ENCODE measurements around the gene BPIFB3. TPM values are rescaled to one million over a fixed set of nuclear protein-coding genes. Genes with fewer than 3 reads are reported as not detected.
"Not testable (repeated sequence)": the region's sequence is repeated elsewhere in the genome, so short reads cannot be mapped to it uniquely, and the experiment has no call there.

BPIFB3 gene
- total RNA-seq, 2 donors from 2014 or later: not detected

DNA sequence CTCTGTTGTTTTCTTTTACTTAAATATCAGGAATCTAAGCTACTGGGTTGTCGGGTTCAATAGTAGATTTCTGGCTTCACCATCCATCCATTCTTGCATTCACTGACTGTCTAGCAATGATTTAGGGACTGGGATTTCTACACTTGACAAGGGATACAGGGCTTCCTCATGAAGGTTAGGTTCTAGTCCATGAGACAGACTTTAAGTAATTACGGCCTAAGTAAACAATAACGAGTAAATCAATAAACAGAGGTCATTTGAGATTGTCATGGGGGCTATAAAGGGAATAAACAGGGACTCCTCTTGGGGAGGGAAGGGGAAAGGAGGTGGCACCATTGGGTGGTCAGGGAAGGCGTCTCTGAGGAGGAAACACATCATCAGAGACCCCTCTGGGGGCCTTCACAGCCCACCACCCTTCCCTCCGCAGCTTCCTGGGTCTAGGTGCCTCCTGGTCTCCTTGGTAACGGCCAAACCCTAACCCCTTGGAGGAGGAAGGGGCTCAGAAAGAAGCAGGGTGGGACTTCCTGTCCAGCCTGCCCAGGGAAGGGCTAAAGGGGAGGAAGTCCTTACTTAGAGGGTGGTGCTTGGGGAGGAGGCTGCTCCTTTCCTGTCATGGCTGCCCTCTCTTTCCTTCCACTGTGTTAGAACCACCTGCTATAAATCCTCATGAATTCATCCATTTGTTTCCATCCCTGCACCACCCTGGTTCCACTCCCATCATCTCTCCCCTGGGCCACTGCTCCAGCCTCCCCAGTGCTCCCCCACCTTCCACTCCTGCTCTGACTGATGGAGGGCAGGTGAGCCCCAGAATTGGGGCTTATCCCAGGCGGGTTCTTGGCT lies 59.1 kb downstream of the BPIFB3 start:
- DNase-seq (ENCODE audit: low spot score): no peak
- Histone ChIP-seq H3K27me3 (no peaks in the 10 kb centered on the region), H3K4me3 (no peak overlapping the region), H3K36me3 (no peaks in the 10 kb centered on the region), H3K4me1 (no peaks in the 10 kb centered on the region), H3K27ac (no peak overlapping the region), H3K9me3 (no peaks in the 10 kb centered on the region)
- TF ChIP-seq, protein P1, sequence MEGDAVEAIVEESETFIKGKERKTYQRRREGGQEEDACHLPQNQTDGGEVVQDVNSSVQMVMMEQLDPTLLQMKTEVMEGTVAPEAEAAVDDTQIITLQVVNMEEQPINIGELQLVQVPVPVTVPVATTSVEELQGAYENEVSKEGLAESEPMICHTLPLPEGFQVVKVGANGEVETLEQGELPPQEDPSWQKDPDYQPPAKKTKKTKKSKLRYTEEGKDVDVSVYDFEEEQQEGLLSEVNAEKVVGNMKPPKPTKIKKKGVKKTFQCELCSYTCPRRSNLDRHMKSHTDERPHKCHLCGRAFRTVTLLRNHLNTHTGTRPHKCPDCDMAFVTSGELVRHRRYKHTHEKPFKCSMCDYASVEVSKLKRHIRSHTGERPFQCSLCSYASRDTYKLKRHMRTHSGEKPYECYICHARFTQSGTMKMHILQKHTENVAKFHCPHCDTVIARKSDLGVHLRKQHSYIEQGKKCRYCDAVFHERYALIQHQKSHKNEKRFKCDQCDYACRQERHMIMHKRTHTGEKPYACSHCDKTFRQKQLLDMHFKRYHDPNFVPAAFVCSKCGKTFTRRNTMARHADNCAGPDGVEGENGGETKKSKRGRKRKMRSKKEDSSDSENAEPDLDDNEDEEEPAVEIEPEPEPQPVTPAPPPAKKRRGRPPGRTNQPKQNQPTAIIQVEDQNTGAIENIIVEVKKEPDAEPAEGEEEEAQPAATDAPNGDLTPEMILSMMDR (IDR thresholded peaks at IDR 0.05): no peak

DNA sequence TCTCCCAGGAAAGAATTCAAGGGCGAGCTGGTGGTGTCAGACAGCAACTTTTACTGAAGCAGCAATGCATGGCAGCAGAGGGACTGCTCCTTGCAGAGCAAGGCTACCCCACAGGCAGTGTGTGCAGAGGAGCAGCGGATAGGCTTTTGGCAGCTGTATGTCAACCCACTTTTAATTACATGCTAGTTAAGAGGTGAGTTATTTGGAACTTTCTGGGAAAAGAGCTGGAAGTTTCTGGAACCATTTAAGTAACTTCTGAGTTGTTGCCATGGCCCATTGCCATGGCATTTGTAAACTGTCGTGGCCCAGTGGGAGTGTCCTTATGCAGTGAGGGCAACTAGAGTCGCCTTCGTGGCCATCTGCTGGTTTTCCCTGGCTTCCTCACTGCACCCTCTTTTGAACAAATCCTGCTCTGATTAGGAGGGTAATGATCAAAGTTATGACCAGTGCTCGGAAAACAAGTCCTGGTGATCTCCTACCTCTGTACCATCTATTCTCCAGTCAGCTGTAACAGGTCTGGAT lies 59.7 kb downstream of the BPIFB3 start:
- Histone ChIP-seq H3K9me3 (no peaks in the 10 kb centered on the region), H3K27me3 (no peaks in the 10 kb centered on the region), H3K27ac (no peak overlapping the region), H3K36me3 (no peaks in the 10 kb centered on the region), H3K4me3 (no peak overlapping the region), H3K4me1 (no peaks in the 10 kb centered on the region)
- TF ChIP-seq, protein P1 (IDR thresholded peaks at IDR 0.05): no peak
- DNase-seq (ENCODE audit: low spot score): no peak

DNA sequence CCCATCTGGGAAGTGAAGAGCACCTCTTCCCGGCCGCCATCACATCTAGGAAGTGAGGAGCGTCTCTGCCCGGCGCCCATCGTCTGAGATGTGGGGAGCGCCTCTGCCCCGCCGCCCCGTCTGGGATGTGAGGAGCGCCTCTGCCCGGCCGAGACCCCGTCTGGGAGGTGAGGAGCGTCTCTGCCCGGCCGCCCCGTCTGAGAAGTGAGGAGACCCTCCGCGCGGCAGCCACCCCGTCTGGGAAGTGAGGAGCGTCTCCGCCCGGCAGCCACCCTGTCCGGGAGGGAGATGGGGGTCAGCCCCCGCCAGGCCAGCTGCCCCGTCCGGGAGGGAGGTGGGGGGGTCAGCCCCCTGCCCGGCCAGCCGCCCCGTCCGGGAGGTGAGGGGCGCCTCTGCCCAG lies 61.8 kb downstream of the BPIFB3 start:
- H3K27me3 ChIP-seq; H3K4me3 ChIP-seq; H3K36me3 ChIP-seq; H3K27ac ChIP-seq; H3K9me3 ChIP-seq; H3K4me1 ChIP-seq; DNase-seq (ENCODE audit: low spot score): not testable (repeated sequence)

DNA sequence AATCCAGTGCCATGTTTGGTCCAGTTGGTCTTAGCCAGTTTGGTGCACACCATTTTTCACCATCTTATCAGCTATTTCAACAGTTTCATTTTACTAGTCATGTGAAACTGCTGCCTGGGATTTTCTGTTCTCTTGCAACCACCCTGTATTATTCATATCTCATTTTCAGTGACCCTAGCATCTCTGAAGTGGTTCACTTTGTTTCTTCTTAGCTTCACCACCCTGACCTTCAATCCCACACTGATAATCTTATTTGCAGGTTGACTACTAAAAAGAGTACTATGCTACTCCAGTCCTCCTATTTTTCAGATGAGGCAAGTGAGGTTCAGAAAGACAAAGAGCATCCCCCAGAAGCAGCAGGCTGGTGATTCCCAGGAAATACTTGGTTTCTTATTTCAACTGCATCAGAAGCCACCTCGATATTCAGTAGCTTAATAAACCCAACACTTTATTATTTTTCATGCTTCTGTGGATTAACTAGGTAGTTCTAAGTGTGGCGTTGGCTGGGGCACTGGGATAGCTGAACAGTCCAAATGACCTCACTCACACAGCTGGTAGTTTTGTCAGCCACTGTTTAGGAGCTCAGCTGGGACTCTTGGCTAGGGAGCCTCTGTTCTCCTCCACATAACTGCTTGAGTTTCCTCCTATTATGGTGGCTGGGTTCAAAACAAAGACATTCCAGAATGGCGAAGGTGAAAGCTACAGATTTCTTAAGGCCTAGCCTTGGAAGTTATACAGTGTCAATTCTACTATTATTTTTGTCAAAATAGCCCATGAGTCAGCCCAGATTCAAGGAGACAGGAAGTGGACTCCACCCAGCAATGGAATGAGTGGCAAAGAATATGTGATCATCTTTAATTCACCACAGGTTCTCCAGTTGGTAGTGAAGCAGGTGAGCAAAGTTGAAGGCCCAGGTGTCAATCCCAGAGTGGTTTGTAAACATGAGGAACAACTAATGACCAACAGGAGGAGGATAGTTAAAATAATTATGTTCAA lies 66.3 kb downstream of the BPIFB3 start:
- no peak for DNase-seq (ENCODE audit: low spot score)

DNA sequence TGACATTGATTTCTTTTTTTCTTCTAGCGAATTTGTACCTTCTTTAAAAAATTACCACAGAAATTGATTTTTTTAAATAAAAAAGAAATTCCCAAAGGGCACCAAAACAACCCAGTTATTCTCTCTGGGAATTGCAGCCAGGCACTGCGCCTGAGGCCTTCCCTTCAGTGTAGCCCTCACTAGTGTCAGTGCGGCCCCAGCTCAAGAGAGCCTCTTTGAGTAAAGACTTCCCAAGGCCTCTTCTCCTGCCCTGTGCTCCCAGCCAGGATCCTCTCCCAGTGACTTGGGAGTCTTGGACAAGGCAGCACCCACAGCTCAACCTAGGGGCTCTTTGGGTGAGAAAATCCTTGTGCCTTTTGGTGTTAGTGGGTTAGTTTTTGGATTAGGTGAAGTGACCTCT lies 67.2 kb downstream of the BPIFB3 start:
- H3K9me3 ChIP-seq: no peaks in the 10 kb centered on the region
- H3K36me3 ChIP-seq: no peaks in the 10 kb centered on the region
- TF ChIP-seq, protein P1 (IDR thresholded peaks at IDR 0.05): no peak
- H3K27me3 ChIP-seq: no peaks in the 10 kb centered on the region
- no peaks in the 10 kb centered on the region for H3K4me1 ChIP-seq
- DNase-seq (ENCODE audit: low spot score): no peak
- H3K4me3 ChIP-seq: no peak overlapping the region
- no peak overlapping the region for H3K27ac ChIP-seq

More for the DNA sequence above, 66.3 kb downstream of the BPIFB3 start:
- H3K36me3 ChIP-seq: no peaks in the 10 kb centered on the region
- H3K4me1 ChIP-seq: no peaks in the 10 kb centered on the region
- no peak overlapping the region for H3K4me3 ChIP-seq
- TF ChIP-seq, protein P1 (IDR thresholded peaks at IDR 0.05): no peak
- no peaks in the 10 kb centered on the region for H3K27me3 ChIP-seq
- no peak overlapping the region for H3K27ac ChIP-seq
- no peaks in the 10 kb centered on the region for H3K9me3 ChIP-seq

DNA sequence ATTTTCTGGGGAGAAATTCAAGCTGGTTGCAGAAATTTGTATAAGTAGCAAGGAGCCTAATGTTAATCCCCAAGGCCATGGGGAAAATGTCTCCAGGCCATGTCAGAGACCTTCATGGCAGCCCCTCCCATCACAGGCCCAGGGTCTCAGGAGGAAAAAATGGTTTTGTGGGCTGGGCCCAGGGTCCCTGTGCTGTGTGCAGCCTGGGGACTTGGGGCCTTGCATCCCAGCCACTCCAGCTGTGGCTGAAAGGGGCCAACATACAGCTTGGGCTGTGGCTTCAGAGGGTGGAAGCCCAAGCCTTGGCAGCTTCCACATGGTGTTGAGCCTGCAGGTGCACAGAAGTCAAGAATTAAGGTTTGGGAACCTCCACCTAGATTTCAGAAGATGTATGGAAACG lies 68.6 kb downstream of the BPIFB3 start:
- H3K4me1 ChIP-seq; DNase-seq (ENCODE audit: low spot score); H3K4me3 ChIP-seq; H3K27me3 ChIP-seq; H3K9me3 ChIP-seq; H3K36me3 ChIP-seq; H3K27ac ChIP-seq: not testable (repeated sequence)

Other genes starting within 250 kb of the BPIFB3 start
- gene MAPRE1, start 233.9 kb upstream of the BPIFB3 start, total RNA-seq: 10 to 100 TPM; 56.0 to 62.8 TPM
- gene EFCAB8, start 195.0 kb upstream of the BPIFB3 start, total RNA-seq: not detected
- not detected for gene SUN5, start 49.5 kb upstream of the BPIFB3 start, total RNA-seq
- not detected for gene BPIFB2, start 46.2 kb upstream of the BPIFB3 start, total RNA-seq
- gene BPIFB6, start 22.3 kb upstream of the BPIFB3 start, total RNA-seq: not detected
- gene BPIFB4, start 25.7 kb downstream of the BPIFB3 start, total RNA-seq: not detected
- gene BPIFA2, start 114.3 kb downstream of the BPIFB3 start, total RNA-seq: not detected
- gene BPIFA3, start 163.4 kb downstream of the BPIFB3 start, total RNA-seq: not detected
- gene BPIFA1, start 182.1 kb downstream of the BPIFB3 start, total RNA-seq: not detected
- gene BPIFB1, start 229.3 kb downstream of the BPIFB3 start, total RNA-seq: not detected